ENCODE data around the gene SCPEP1.

SCPEP1 gene

DNA sequence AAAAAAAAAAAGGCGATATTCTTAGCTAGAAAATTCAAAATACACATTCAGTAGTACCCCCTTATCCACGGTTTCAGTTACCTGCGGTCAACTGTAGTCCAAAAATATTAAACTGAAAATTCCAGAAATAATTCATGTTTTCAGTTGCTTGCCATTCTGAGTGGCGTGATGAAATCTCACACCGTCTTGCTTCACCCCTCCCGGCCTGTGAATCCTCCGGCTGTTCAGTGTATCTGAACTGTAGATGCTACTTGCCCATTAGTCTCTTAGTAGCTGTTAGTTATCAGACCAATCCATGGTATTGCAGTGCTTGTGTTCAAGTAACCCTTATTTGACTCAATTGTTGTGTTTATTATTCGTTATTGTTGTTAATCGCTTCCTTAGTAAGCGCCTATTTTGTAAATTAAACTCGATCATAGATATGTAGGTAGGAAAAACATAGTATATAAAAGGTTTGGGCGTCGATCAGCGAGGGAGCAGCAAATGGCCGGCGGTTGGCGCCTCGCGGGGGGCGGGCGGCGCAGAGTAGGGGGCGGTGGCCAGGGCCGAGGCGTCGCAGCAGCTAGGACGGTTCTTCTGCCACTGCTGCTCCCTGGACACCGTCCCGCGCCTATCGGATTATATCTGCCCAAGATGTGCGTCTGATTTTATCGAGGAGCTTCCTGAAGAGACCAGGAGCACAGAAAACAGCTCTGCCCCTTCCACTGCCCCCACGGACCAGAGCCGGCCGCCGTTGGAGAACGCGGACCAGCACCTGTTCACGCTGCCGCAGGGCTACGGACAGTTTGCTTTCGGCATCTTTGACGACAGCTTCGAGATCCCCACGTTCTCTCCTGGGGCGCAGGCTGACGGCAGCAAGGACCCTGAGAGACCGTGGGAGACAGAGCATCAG is 67.3 kb downstream of the SCPEP1 start:
- no peak overlapping the region for H3K27ac ChIP-seq (ENCODE audit: low read depth, low read length)
- no peaks in the 10 kb centered on the region for H3K36me3 ChIP-seq (ENCODE audit: control insufficient read depth, insufficient read depth, low read length)
- no peak overlapping the region for H3K4me3 ChIP-seq (ENCODE audit: low read depth, low read length)
- no peaks in the 10 kb centered on the region for H3K9me3 ChIP-seq (ENCODE audit: control insufficient read depth, insufficient read depth, low read depth, low read length)
- H3K4me1 ChIP-seq (ENCODE audit: control insufficient read depth, insufficient read depth, low read length), result no peaks in the 10 kb centered on the region
- H3K27me3 ChIP-seq (ENCODE audit: control insufficient read depth, insufficient read depth, low read length), result no peaks in the 10 kb centered on the region
- no peak overlapping the region for H3K9ac ChIP-seq (ENCODE audit: low read length)

DNA sequence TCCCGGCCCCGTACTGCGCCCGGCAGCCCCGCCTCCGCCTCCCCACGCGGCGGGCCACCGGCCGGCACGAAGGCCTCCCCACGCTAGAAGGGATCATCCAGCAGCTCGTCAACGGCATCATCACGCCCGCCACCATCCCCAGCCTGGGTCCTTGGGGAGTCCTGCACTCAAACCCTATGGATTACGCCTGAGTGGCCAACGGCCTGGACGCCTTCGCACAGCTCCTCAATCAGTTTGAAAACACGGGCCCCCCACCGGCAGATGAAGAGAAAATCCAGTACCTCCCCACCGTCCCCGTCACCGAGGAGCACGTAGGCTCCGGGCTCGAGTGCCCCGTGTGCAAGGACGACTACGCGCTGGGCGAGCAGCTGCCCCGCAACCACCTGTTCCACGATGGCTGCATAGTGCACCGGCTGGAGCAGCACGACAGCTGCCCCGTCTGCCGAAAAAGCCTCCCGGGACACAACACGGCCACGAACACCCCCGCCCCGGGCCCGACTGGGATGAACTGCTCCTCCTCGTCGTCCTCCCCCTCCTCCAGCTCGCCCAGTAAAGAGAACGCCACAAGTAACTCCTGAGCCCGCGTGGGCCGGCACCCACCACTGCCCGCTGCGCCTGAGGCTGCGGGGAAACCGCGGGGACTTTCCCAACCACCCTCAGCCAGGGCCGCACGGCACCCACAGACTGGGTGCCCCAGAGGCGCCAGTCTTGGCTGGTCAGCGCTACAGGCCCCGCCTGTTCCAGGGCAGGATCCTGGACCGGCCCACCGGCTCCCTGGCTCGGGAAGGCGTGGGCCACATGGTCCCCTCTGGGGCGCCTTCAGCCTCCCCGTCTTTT is 68.2 kb downstream of the SCPEP1 start:
- no peak overlapping the region for H3K27ac ChIP-seq (ENCODE audit: low read depth, low read length)
- no peak overlapping the region for H3K9ac ChIP-seq (ENCODE audit: low read length)
- no peaks in the 10 kb centered on the region for H3K9me3 ChIP-seq (ENCODE audit: control insufficient read depth, insufficient read depth, low read depth, low read length)
- H3K4me3 ChIP-seq (ENCODE audit: low read depth, low read length), result no peak overlapping the region
- H3K4me1 ChIP-seq (ENCODE audit: control insufficient read depth, insufficient read depth, low read length), result no peaks in the 10 kb centered on the region
- no peaks in the 10 kb centered on the region for H3K27me3 ChIP-seq (ENCODE audit: control insufficient read depth, insufficient read depth, low read length)
- H3K36me3 ChIP-seq (ENCODE audit: control insufficient read depth, insufficient read depth, low read length), result no peaks in the 10 kb centered on the region

DNA sequence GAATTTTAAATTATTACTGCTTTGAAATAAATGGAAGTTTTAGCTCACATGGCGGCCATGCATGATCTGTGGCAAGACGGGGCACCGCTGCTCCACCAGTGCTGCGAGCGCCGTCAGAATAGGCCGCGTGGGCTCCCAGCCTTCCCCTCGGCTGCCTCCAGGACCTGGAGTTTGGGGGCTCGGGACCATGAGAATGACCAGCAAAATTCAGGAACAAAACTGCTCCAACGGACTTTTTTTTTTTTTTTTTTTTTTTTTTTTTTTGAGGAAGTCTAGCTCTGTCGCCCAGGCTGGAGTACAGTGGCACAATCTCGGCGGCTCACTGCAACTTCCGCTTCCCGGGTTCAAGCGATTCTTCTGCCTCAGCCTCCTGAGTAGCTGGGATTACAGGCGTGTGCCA is 68.8 kb downstream of the SCPEP1 start:
- no peak overlapping the region for H3K4me3 ChIP-seq (ENCODE audit: low read depth, low read length)
- H3K27me3 ChIP-seq (ENCODE audit: control insufficient read depth, insufficient read depth, low read length), result no peaks in the 10 kb centered on the region
- H3K36me3 ChIP-seq (ENCODE audit: control insufficient read depth, insufficient read depth, low read length), result no peaks in the 10 kb centered on the region
- H3K9ac ChIP-seq (ENCODE audit: low read length), result no peak overlapping the region
- H3K4me1 ChIP-seq (ENCODE audit: control insufficient read depth, insufficient read depth, low read length), result no peaks in the 10 kb centered on the region
- H3K27ac ChIP-seq (ENCODE audit: low read depth, low read length), result no peak overlapping the region
- no peaks in the 10 kb centered on the region for H3K9me3 ChIP-seq (ENCODE audit: control insufficient read depth, insufficient read depth, low read depth, low read length)

DNA sequence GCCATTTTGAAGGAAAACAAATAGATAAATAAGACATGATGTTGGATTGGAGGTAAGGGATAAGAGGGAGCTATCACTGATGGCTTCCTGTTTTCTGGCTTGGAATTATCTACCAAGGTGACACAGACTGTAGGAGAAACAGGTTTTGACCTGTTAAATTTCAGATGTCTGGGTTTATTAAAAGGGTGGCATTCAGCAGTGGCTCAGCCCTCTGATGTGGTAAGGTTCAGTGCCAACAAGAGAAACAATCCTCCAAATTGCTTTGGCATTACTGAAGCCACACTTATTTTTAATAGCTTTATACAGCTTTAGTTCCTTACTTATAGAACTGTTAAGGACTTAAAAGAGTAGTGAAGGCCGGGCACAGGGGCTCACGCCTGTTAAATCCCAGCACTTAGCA is 70.2 kb downstream of the SCPEP1 start:
- Histone ChIP-seq H3K27ac (ENCODE audit: low read depth, low read length) (no peak overlapping the region), H3K9me3 (ENCODE audit: control insufficient read depth, insufficient read depth, low read depth, low read length) (no peaks in the 10 kb centered on the region), H3K27me3 (ENCODE audit: control insufficient read depth, insufficient read depth, low read length) (no peaks in the 10 kb centered on the region), H3K4me3 (ENCODE audit: low read depth, low read length) (no peak overlapping the region), H3K36me3 (ENCODE audit: control insufficient read depth, insufficient read depth, low read length) (no peaks in the 10 kb centered on the region), H3K9ac (ENCODE audit: low read length) (no peak overlapping the region), H3K4me1 (ENCODE audit: control insufficient read depth, insufficient read depth, low read length) (no peaks in the 10 kb centered on the region)

DNA sequence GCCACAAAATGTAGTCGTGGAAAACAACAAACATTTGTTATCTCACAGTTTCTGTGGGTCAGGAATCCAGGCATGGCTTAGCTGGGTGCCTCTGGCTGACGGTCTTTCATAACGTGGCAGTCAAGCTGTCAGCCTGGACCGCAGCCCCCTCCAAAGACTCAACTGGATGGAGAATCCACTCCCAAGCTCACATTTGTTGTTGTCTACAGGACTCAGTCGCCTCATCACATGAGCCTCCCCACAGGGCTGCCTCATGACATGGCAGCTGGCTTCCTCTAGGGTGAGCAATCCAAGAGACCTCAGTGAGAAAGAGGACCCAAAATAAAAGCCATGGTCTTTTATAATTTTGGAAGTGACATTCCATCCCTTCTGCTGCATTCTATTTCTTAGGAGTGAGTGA is 72.4 kb downstream of the SCPEP1 start:
- peaks cover 4% of the 10 kb centered on the region for H3K4me1 ChIP-seq (ENCODE audit: control insufficient read depth, insufficient read depth, low read length)
- no peaks in the 10 kb centered on the region for H3K27me3 ChIP-seq (ENCODE audit: control insufficient read depth, insufficient read depth, low read length)
- no peaks in the 10 kb centered on the region for H3K36me3 ChIP-seq (ENCODE audit: control insufficient read depth, insufficient read depth, low read length)
- H3K4me3 ChIP-seq (ENCODE audit: low read depth, low read length), result no peak overlapping the region
- no peak overlapping the region for H3K27ac ChIP-seq (ENCODE audit: low read depth, low read length)
- H3K9ac ChIP-seq (ENCODE audit: low read length), result no peak overlapping the region
- H3K9me3 ChIP-seq (ENCODE audit: control insufficient read depth, insufficient read depth, low read depth, low read length), result 0 out of 2 replicates have a peak, but pooled peaks cover 2% of the 10 kb centered on the region

DNA sequence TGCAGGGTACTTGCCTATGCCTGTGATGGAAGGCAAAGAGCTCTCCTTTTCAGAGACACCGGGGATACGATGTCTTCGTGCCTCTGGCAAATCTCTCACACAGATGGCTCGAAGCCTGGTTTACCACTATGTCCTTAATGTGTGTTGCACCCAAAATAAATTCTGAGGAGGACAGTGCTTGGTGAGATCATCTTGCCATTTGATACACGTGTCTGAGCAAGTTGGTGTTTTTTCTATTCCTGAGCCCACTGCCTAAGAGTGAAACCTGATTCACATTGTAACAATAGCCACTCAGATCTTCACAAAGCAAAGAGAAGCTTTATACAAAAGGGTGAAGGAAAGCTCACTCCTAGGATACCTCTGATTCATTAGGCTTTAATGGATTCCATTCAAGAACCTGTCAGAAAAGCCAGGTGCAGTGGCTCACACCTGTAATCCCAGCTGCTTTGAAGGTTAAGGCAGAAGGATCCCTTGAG is 74.0 kb downstream of the SCPEP1 start:
- Histone ChIP-seq H3K36me3 (ENCODE audit: control insufficient read depth, insufficient read depth, low read length) (no peaks in the 10 kb centered on the region), H3K9ac (ENCODE audit: low read length) (no peak overlapping the region), H3K27ac (ENCODE audit: low read depth, low read length) (no peak overlapping the region), H3K4me1 (ENCODE audit: control insufficient read depth, insufficient read depth, low read length) (peaks cover 4% of the 10 kb centered on the region), H3K4me3 (ENCODE audit: low read depth, low read length) (no peak overlapping the region), H3K9me3 (ENCODE audit: control insufficient read depth, insufficient read depth, low read depth, low read length) (0 out of 2 replicates have a peak, but pooled peaks cover 3% of the 10 kb centered on the region), H3K27me3 (ENCODE audit: control insufficient read depth, insufficient read depth, low read length) (no peaks in the 10 kb centered on the region)

Data from HUES6 (cell line).